ENCODE data around the gene TIPARP. TPM values are rescaled to one million over a fixed set of nuclear protein-coding genes. Genes with fewer than 3 reads are reported as not detected.

The TIPARP gene
- total and polyA plus RNA-seq, 2 experiments from 2014 or later = 4.5 to 6.9 TPM

GRCh38 chr3:156731813-156732212, 57.4 kb downstream of the TIPARP start (continued):
- no peak for TF ChIP-seq ZNF331 (CRISPR knock-in tag; IDR thresholded peaks at IDR 0.05; ENCODE audit: low read depth)

GRCh38 chr3:156732261-156732660, 57.9 kb downstream of the TIPARP start:
- no peak for TF ChIP-seq ZNF331 (CRISPR knock-in tag; IDR thresholded peaks at IDR 0.05; ENCODE audit: low read depth)
- TF ChIP-seq REST (IDR thresholded peaks at IDR 0.05; ENCODE audit: unreplicated experiment) = no peak
- TF ChIP-seq STAT1 (IDR thresholded peaks at IDR 0.05; ENCODE audit: unreplicated experiment) = no peak
- no peak for TF ChIP-seq NANOG (IDR thresholded peaks at IDR 0.05; ENCODE audit: borderline replicate concordance)
- Histone ChIP-seq H3K4me1 (ENCODE audit: insufficient read depth) (no peaks in the 10 kb centered on the region), H3F3A (replicated peaks; ENCODE audit: low read depth) (no peaks in the 10 kb centered on the region), H3K9me2 (ENCODE audit: insufficient read depth) (no peaks in the 10 kb centered on the region), H2AFZ (no peak overlapping the region), H3K4me2 (no peak overlapping the region), H3K4me3 (no peak overlapping the region), H3K27ac (ENCODE audit: low read depth) (no peak overlapping the region), H3K36me3 (ENCODE audit: insufficient read depth) (no peaks in the 10 kb centered on the region), H3K27me3 (ENCODE audit: insufficient read depth) (no peaks in the 10 kb centered on the region), H4K20me1 (replicated peaks; ENCODE audit: insufficient read depth) (no peaks in the 10 kb centered on the region), H3K79me2 (replicated peaks; ENCODE audit: insufficient read depth) (no peaks in the 10 kb centered on the region)
- no peak overlapping the region for H3K27ac Mint-ChIP-seq
- H3K9me3 Mint-ChIP-seq = no peaks in the 10 kb centered on the region
- no peaks in the 10 kb centered on the region for H3K27me3 Mint-ChIP-seq (ENCODE audit: insufficient read depth, low read depth, poor library complexity)
- H3K36me3 Mint-ChIP-seq (ENCODE audit: low read depth) = no peaks in the 10 kb centered on the region
- peaks cover 11% of the 10 kb centered on the region; the same call in 2 of the 3 replicates for H3K4me1 Mint-ChIP-seq
- no peak for ATAC-seq
- no peak for DNase-seq (ENCODE audit: low spot score)
- H3K4me3 Mint-ChIP-seq = no peak overlapping the region

- no peak overlapping the region for H3K4me3 Mint-ChIP-seq
- H3F3A ChIP-seq (replicated peaks; ENCODE audit: low read depth) = no peaks in the 10 kb centered on the region
- no peaks in the 10 kb centered on the region for H3K36me3 Mint-ChIP-seq (ENCODE audit: low read depth)
- no peak overlapping the region for H3K4me2 ChIP-seq
- H3K27ac Mint-ChIP-seq = no peak overlapping the region
- DNase-seq (ENCODE audit: low spot score) (no peak), ATAC-seq (no peak)
- H3K9me3 Mint-ChIP-seq = no peaks in the 10 kb centered on the region
- H3K79me2 ChIP-seq (replicated peaks; ENCODE audit: insufficient read depth) = no peaks in the 10 kb centered on the region
- no peaks in the 10 kb centered on the region for H3K27me3 Mint-ChIP-seq (ENCODE audit: insufficient read depth, low read depth, poor library complexity)
- no peaks in the 10 kb centered on the region for H3K36me3 ChIP-seq (ENCODE audit: insufficient read depth)
- H3K9me2 ChIP-seq (ENCODE audit: insufficient read depth) = no peaks in the 10 kb centered on the region
- no peaks in the 10 kb centered on the region for H3K27me3 ChIP-seq (ENCODE audit: insufficient read depth)
- H2AFZ ChIP-seq = no peak overlapping the region
- H3K4me3 ChIP-seq = no peak overlapping the region
- no peak overlapping the region for H3K27ac ChIP-seq (ENCODE audit: low read depth)
- H3K4me1 ChIP-seq (ENCODE audit: insufficient read depth) = no peaks in the 10 kb centered on the region
- no peaks in the 10 kb centered on the region for H4K20me1 ChIP-seq (replicated peaks; ENCODE audit: insufficient read depth)
- peaks cover 8% of the 10 kb centered on the region; the same call in 2 of the 3 replicates for H3K4me1 Mint-ChIP-seq
- no peak for TF ChIP-seq NANOG (IDR thresholded peaks at IDR 0.05; ENCODE audit: borderline replicate concordance)
- TF ChIP-seq ZNF462 (CRISPR knock-in tag; IDR thresholded peaks at IDR 0.05) = no peak
- no peak for TF ChIP-seq EZH2phosphoT487 (IDR thresholded peaks at IDR 0.05; ENCODE audit: unreplicated experiment)
Observed at GRCh38 chr3:156732715-156733421, 58.5 kb downstream of the TIPARP start.

Data from GM23338 (cell line).